ENCODE results near the gene TBC1D24. TPM values are rescaled to one million over a fixed set of nuclear protein-coding genes. Genes with fewer than 3 reads are reported as not detected.

The TBC1D24 gene
- polyA plus RNA-seq, 1 experiment: 6.0 TPM

DNA sequence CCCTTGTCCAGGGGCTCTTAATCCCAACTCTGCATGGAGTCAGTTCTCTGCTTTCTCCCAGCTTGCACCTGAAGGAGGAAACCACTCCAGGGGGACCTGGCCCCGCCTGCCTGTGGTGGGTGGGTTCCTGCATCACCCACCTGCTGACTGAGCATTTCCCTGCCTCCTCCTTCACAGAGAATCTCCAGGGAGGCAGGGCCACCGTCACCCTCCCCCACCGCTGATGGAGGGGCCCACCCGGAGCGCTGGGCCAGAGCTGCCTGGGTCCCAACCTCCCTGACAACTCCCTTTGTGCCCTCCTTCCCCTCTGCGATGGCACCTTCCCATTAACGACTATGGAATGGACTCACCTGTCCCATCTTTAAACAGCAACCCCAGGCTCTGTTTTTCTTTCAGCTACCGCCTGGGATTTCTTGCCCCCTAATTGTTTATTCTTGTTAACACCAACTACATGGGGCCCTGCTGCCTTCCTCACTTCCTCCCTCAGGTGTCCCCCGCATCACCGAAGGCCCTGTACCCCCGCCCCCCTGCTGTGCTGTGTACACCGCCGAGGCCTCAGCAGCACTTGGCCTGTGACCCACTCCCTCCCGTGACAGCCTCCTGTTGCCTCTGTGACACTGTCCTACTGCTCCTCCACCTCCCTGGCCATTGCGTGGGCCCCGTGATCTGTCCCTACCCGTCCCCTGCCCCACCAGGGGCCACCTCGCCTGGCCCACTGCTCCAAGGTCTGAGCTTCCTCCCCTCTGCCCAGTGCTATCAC, 15.9 kb upstream of the TBC1D24 start:
- DNase-seq (ENCODE audit: low read depth, low spot score): no peak
- H3K9me3 ChIP-seq (ENCODE audit: control insufficient read depth, insufficient read depth, low read length): no peaks in the 10 kb centered on the region
- TF ChIP-seq, protein P1, sequence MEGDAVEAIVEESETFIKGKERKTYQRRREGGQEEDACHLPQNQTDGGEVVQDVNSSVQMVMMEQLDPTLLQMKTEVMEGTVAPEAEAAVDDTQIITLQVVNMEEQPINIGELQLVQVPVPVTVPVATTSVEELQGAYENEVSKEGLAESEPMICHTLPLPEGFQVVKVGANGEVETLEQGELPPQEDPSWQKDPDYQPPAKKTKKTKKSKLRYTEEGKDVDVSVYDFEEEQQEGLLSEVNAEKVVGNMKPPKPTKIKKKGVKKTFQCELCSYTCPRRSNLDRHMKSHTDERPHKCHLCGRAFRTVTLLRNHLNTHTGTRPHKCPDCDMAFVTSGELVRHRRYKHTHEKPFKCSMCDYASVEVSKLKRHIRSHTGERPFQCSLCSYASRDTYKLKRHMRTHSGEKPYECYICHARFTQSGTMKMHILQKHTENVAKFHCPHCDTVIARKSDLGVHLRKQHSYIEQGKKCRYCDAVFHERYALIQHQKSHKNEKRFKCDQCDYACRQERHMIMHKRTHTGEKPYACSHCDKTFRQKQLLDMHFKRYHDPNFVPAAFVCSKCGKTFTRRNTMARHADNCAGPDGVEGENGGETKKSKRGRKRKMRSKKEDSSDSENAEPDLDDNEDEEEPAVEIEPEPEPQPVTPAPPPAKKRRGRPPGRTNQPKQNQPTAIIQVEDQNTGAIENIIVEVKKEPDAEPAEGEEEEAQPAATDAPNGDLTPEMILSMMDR (IDR thresholded peaks at IDR 0.05; ENCODE audit: low read depth, low read length): no peak
- no peak overlapping the region for H3K27ac ChIP-seq (ENCODE audit: low read depth, low read length)
- peak overlapping the region; percentile 70 for H3K4me3 ChIP-seq (ENCODE audit: low read depth, low read length)
- ChIA-PET CTCF (no interaction called here), POLR2A (interaction anchor here (0.5 to 1.6 kb wide), 10 partner anchors 10 to 416 kb away, joined by 3 to 5 read pairs (median 4); partner anchors contain the start of genes ATP6V0C, ECI1, MLST8 and TBC1D24)
- H3K27me3 ChIP-seq (ENCODE audit: control insufficient read depth, insufficient read depth, low read length): no peaks in the 10 kb centered on the region

- peak within 1 kb of the TSS; percentile 2 for H3K27ac ChIP-seq (ENCODE audit: low read depth, low read length)
- POLR2A ChIA-PET: interaction anchor here (0.5 to 1.6 kb wide), 10 partner anchors 10 to 415 kb away, joined by 3 to 5 read pairs (median 4); partner anchors contain the start of genes ATP6V0C, ECI1, MLST8 and TBC1D24
- peak within 1 kb of the TSS; percentile 70 for H3K4me3 ChIP-seq (ENCODE audit: low read depth, low read length)
- no peaks in the 10 kb centered on the region for H3K27me3 ChIP-seq (ENCODE audit: control insufficient read depth, insufficient read depth, low read length)
- TF ChIP-seq, protein P1 (IDR thresholded peaks at IDR 0.05; ENCODE audit: low read depth, low read length): no peak
- H3K9me3 ChIP-seq (ENCODE audit: control insufficient read depth, insufficient read depth, low read length): no peaks in the 10 kb centered on the region
- CTCF ChIA-PET: no interaction called here
- peak; percentile 74 for DNase-seq (ENCODE audit: low read depth, low spot score)
These were observed 15.1 kb upstream of the TBC1D24 start, which contains the start of gene TEDC2 for GRCh38 chr16:2459647-2460390. TEDC2 (plus strand) TSS chr16:2460109; CDS start chr16:2460145, 36 bp downstream.

DNA sequence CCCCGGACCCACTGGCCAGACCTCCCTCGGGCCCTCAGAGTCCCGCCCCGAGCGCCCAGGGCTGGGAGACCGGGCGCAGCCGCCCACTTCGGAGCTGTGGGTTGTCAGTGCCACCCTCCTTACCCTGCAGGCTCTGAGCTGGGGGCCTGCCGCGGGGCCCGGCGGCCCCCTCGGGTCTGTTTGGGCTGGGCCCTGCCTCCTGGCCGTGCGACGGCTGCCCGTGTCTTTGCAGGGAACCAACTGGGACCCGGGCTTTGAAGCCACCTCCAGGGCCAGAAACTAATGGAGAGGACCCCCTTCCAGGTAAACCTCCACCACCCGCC, 14.6 kb upstream of the TBC1D24 start:
- CTCF ChIA-PET: no interaction called here
- POLR2A ChIA-PET: interaction anchor here (0.9 to 1.6 kb wide), 6 partner anchors 9 to 305 kb away, joined by 3 to 5 read pairs (median 4); partner anchors contain the start of genes ECI1 and TRAF7

DNA sequence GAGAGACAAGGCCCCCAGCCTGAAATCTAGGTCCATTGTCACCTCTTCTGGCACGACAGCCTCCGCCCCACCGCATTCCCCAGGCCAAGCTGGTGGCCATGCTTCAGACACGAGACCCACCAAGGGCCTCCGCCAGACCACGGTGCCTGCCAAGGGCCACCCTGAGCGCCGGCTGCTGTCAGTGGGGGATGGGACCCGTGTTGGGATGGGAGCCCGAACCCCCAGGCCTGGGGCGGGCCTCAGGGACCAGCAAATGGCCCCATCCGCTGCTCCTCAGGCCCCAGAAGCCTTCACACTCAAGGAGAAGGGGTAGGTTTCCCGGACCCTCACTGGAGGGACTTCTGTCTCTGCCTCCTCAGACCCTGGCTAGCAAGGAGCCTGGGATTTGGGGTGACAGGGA, 14.0 kb upstream of the TBC1D24 start:
- ChIA-PET CTCF (no interaction called here), POLR2A (interaction anchor here (1.6 kb wide), 1 partner anchor 31 kb away, joined by 3 read pairs; no protein-coding TSS in a partner anchor)
- peak overlapping the region; percentile 2 for H3K27ac ChIP-seq (ENCODE audit: low read depth, low read length)
- no peaks in the 10 kb centered on the region for H3K27me3 ChIP-seq (ENCODE audit: control insufficient read depth, insufficient read depth, low read length)
- no peak for DNase-seq (ENCODE audit: low read depth, low spot score)
- H3K9me3 ChIP-seq (ENCODE audit: control insufficient read depth, insufficient read depth, low read length): no peaks in the 10 kb centered on the region
- TF ChIP-seq, protein P1 (IDR thresholded peaks at IDR 0.05; ENCODE audit: low read depth, low read length): no peak
- peak overlapping the region; percentile 70 for H3K4me3 ChIP-seq (ENCODE audit: low read depth, low read length)

More for the DNA sequence above, 14.6 kb upstream of the TBC1D24 start:
- no peak for DNase-seq (ENCODE audit: low read depth, low spot score)
- Histone ChIP-seq H3K27ac (ENCODE audit: low read depth, low read length) (no peak overlapping the region), H3K4me3 (ENCODE audit: low read depth, low read length) (peak overlapping the region; percentile 70), H3K9me3 (ENCODE audit: control insufficient read depth, insufficient read depth, low read length) (no peaks in the 10 kb centered on the region), H3K27me3 (ENCODE audit: control insufficient read depth, insufficient read depth, low read length) (no peaks in the 10 kb centered on the region)
- TF ChIP-seq, protein P1 (IDR thresholded peaks at IDR 0.05; ENCODE audit: low read depth, low read length): no peak

All from AG04450 (cell line).